Astrocyte of the cerebellum (primary cell): ENCODE results near the gene OCIAD2.

Source experiments
- DNase-seq: peaks from one replicate; pipeline ENCODE4 v3.0.0-alpha.2; 2011; ENCODE audit warnings: low read depth
- H3K4me3 ChIP-seq: 2 replicates; pipeline ENCODE4 v1.5.1; 2011; ENCODE audit warnings: mild to moderate bottlenecking, low read depth, low read length, moderate library complexity
- in situ Hi-C: cut with HindIII; loops from 2 replicates; pipeline ENCODE4 v1.10.0; 2017; ENCODE audit warnings: low sequenced_read_pairs
- TF ChIP-seq, protein P1 (sequence below): IDR thresholded peaks from 2 replicates; pipeline ENCODE4 v1.5.1; 2012; ENCODE audit warnings: low read length, low read depth, moderate library complexity, mild to moderate bottlenecking; ENCODE audit errors: missing control alignments

Gene OCIAD2

DNA sequence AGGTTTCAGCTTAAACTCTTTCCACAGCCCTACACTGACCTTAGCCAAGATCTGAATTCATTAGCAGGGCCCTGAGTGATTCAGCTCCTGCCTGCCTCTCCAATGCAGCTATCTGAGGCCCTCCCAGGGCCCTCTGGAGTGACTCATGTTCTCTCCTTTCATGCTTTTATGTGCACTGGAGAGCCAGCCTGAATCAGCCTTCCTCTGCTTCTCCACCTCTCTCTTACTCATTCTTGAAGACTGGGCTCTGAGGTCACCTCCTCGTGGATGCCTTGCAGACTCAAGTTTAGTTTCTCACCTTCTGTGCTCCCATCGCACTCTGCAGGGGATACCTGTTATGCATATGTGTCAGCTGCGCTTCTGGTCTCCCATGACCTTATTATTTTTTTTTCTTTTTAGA is 3.1 kb upstream of the OCIAD2 start:
- no peak overlapping the region for H3K4me3 ChIP-seq
- in situ Hi-C loops = no loop called here
- TF ChIP-seq, protein P1, sequence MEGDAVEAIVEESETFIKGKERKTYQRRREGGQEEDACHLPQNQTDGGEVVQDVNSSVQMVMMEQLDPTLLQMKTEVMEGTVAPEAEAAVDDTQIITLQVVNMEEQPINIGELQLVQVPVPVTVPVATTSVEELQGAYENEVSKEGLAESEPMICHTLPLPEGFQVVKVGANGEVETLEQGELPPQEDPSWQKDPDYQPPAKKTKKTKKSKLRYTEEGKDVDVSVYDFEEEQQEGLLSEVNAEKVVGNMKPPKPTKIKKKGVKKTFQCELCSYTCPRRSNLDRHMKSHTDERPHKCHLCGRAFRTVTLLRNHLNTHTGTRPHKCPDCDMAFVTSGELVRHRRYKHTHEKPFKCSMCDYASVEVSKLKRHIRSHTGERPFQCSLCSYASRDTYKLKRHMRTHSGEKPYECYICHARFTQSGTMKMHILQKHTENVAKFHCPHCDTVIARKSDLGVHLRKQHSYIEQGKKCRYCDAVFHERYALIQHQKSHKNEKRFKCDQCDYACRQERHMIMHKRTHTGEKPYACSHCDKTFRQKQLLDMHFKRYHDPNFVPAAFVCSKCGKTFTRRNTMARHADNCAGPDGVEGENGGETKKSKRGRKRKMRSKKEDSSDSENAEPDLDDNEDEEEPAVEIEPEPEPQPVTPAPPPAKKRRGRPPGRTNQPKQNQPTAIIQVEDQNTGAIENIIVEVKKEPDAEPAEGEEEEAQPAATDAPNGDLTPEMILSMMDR = no peak
- peak; percentile 96 for DNase-seq

- TF ChIP-seq, protein P1 = no peak
- in situ Hi-C loops = no loop called here
- no peak overlapping the region for H3K4me3 ChIP-seq
- DNase-seq = no peak
Observed at GRCh38 chr4:48908687-48909086, 2.1 kb upstream of the OCIAD2 start.

DNA sequence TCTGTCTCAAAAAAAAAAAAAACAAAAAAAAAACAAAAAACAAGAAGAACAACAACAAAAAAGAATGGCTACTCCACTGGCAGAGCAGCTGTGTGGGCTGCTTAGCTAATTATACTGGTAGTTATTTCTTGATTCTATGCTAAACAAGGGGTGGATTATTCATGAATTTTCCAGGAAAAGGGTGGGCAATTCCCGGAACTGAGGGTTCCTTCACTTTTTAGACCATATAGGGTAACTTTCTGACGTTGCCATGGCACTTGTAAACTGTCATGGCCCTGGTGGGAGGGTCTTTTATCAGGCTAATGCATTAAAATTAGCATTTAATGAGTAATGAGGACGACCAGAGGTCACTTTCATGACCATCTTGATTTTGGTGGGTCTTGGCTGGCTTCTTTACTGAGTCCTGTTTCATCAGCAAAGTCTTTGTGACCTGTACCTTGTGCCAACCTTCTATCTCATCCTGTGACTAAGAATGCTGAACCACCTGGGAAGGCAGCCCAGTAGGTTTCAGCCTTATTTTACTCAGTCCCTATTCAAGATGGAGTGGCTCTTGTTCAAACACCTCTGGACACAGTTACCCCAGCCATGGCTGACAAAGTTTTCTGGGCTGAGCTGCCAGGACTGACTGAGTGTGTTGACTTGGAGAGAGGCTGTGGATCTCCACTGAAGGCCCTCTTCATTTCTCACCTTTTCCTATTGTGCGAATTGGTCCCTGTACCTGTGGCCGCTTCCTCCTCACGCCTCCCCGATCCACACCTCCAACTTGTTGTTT is 1.3 kb upstream of the OCIAD2 start:
- TF ChIP-seq, protein P1 = no peak
- DNase-seq = no peak
- in situ Hi-C loops = no loop called here

DNA sequence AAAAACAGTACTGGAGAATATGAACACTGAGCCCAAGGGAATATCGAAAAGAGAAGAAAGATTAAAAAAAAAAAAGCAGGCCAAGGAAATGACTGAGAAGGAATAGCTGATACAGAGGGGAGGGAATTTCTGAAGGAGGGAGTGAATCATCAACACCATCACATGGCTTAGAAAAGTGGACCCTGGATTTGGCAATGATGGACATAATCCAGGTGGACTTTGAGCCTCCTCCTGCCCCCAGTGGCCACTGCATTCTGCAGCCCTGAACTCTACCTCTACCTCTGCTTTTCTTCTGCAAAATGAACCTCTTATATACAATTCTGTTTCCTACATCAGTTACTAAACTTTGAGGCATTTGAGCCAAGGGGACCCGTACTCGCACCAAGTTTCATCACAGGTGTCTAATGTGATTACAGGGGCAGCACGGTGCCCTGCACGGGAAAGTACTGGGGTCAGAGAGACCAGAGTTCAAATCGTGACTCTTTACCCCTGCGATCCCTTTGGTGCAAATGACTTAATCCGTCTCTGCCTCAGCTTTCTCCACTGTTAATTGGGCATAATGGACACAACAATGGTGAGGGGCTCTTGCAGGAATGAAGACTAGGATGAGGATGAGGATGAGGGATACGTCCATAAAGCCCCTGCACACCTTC is 1.1 kb downstream of the OCIAD2 start:
- no peak for DNase-seq
- TF ChIP-seq, protein P1 = peak; percentile 13
- in situ Hi-C loops = no loop called here
- H3K4me3 ChIP-seq = peak overlapping the region; percentile 48

More for the DNA sequence above, 1.3 kb upstream of the OCIAD2 start:
- no peak overlapping the region for H3K4me3 ChIP-seq

DNA sequence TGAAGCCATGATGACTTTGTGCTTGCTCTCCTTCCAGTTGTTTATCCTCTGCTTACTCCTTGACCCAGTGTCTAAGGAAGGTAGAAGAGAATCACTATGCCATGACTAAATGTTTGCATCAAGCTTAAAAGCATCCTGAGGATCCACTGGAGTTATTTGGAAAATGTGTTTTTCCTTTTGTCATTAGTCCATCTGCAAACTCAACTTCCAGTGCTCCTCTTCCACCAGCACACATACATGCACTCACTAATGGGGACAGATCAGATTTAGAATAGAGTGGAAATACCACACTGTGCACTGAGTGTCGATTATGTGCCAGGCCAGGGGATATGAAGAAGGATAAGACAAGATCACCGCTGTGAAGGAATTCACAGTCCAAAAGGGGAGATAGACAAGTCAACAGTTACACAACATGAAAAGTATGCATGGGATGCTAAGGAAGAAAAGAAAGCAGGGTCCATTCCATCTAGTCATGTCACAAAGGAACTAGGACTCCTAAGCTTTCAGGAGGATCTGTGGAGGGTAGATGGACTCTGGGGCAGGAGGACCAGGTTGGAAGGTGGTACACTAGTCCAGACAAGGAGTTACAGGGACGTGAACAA is 1.9 kb downstream of the OCIAD2 start:
- TF ChIP-seq, protein P1 = no peak
- H3K4me3 ChIP-seq = no peak overlapping the region
- in situ Hi-C loops = no loop called here
- no peak for DNase-seq

- in situ Hi-C loops = no loop called here
- DNase-seq = no peak
- TF ChIP-seq, protein P1 = no peak
- no peak overlapping the region for H3K4me3 ChIP-seq
Observed at GRCh38 chr4:48904101-48904500, 2.5 kb downstream of the OCIAD2 start.
